HCT116 (cell line): Measurements from ENCODE around the gene ILDR1. TPM values are rescaled to one million over a fixed set of nuclear protein-coding genes. Genes with fewer than 3 reads are reported as not detected.

Source experiments
- ATAC-seq: fragments of 200-7000 bp; cut with Tn5 transposase; 2 replicates; pipeline ENCODE4 v1.9.1; 2020; ENCODE audit warnings: mild to moderate bottlenecking, moderate library complexity
- BruUV-seq: library from RNA; stranded (reverse); fragments of 400-500 nt; replicated peaks from 2 replicates; lab custom pipeline; 2021; lab: Mats Ljungman, UMichigan
- CTCF ChIA-PET: fragments of 300-600 bp; sonication (Branson Sonifier 250); formaldehyde crosslinking; loops from one replicate; lab custom pipeline; 2021; ENCODE audit warnings: antibody characterized with exemption; lab: Charles Lee
- POLR2A ChIA-PET: fragments of 300-600, 350-600 bp; sonication (Branson Sonifier 250); formaldehyde crosslinking; loops from one replicate; lab custom pipeline; 2021; ENCODE audit warnings: antibody characterized with exemption; lab: Charles Lee
- RAD21 ChIA-PET, 2 experiments: fragments of 300-600 bp; sonication (Branson Sonifier 250); formaldehyde crosslinking; loops; one replicate each; lab custom pipeline; 2023; ENCODE audit warnings: low total read pairs in 2 of 2; ENCODE audit not compliant: uncharacterized antibody in 2 of 2, unreplicated experiment in 2 of 2, low non-redundant PET in 1 of 2; lab: Charles Lee
- DNase-seq: peaks from one replicate; pipeline ENCODE4 v3.0.0-alpha.2; 2010; ENCODE audit warnings: low read depth, low spot score
- H2AFZ ChIP-seq: fragments of 200-600 bp; shearing (Covaris generic), sonication (generic); 2 replicates; pipeline ENCODE4 v1.6.1; 2017; ENCODE audit warnings: low read depth, mixed run types, mixed read lengths, antibody characterized with exemption, low read length; ENCODE audit not compliant: poor library complexity, severe bottlenecking
- H3K27ac ChIP-seq: 2 replicates; pipeline ENCODE4 v1.5.1; 2012; ENCODE audit warnings: low read depth, low read length
- H3K27me3 ChIP-seq: fragments of 200-600 bp; sonication (generic); 2 replicates; pipeline ENCODE4 v1.6.1; 2016; ENCODE audit warnings: mixed run types, low read length, mixed read lengths; ENCODE audit not compliant: insufficient read depth
- H3K36me3 ChIP-seq, 2 experiments: fragments of 200-500 bp in 1 of 2; fragments of 200-600 bp in 1 of 2; sonication (Bioruptor generic) in 1 of 2; sonication (generic) in 1 of 2; 2 replicates each; pipeline versions ENCODE4 v1.5.1 to v1.6.1; 2014 to 2016; ENCODE audit warnings: low read length in 2 of 2, inconsistent platforms in 1 of 2, mixed read lengths in 1 of 2, mixed run types in 1 of 2; ENCODE audit not compliant: insufficient read depth in 2 of 2, control insufficient read depth in 1 of 2
- H3K4me1 ChIP-seq, 2 experiments: fragments of 200-600 bp in 1 of 2; sonication (generic) in 1 of 2; 2 replicates each; pipeline versions ENCODE4 v1.5.1 to v1.6.1; 2012 to 2017; ENCODE audit warnings: low read length in 2 of 2, inconsistent platforms in 1 of 2, mild to moderate bottlenecking in 1 of 2, mixed read lengths in 1 of 2, mixed run types in 1 of 2, moderate library complexity in 1 of 2; ENCODE audit not compliant: insufficient read depth in 2 of 2, control insufficient read depth in 1 of 2
- H3K4me2 ChIP-seq: fragments of 200-600 bp; sonication (generic); 2 replicates; pipeline ENCODE4 v1.6.1; 2017; ENCODE audit warnings: mixed run types, low read length, mixed read lengths
- H3K4me3 ChIP-seq, 2 experiments: fragments of 200-600 bp in 1 of 2; sonication (generic) in 1 of 2; replicated peaks in 1 of 2; 2 replicates each; pipeline ENCODE4 v1.5.1; 2011 to 2016; ENCODE audit warnings: low read length in 2 of 2, control low read depth in 1 of 2, low read depth in 1 of 2, mild to moderate bottlenecking in 1 of 2, mixed read lengths in 1 of 2, mixed run types in 1 of 2
- H3K79me2 ChIP-seq: fragments of 200-600 bp; sonication (generic); 2 replicates; pipeline ENCODE4 v1.6.1; 2017; ENCODE audit warnings: mild to moderate bottlenecking, mixed run types, low read length, moderate library complexity, mixed read lengths; ENCODE audit not compliant: insufficient read depth
- H3K9ac ChIP-seq: fragments of 200-600 bp; sonication (generic); 2 replicates; pipeline ENCODE4 v1.6.1; 2016; ENCODE audit warnings: low read length, mixed read lengths
- H3K9me2 ChIP-seq: fragments of 200-600 bp; sonication (generic), shearing (Covaris generic); 2 replicates; pipeline ENCODE4 v1.6.1; 2017; ENCODE audit warnings: mixed run types, mild to moderate bottlenecking, moderate library complexity; ENCODE audit not compliant: insufficient read depth
- H3K9me3 ChIP-seq, 2 experiments: fragments of 200-500 bp in 1 of 2; fragments of 200-600 bp in 1 of 2; sonication (Bioruptor generic) in 1 of 2; sonication (generic) in 1 of 2; 2 replicates each; pipeline ENCODE4 v1.6.1; 2014 to 2017; ENCODE audit warnings: low read length in 2 of 2, mixed read lengths in 2 of 2, inconsistent platforms in 1 of 2, low read depth in 1 of 2, mild to moderate bottlenecking in 1 of 2, mixed run types in 1 of 2, moderate library complexity in 1 of 2; ENCODE audit not compliant: control insufficient read depth in 1 of 2, insufficient read depth in 1 of 2
- H4K20me1 ChIP-seq: fragments of 200-600 bp; sonication (generic), shearing (Covaris generic); 2 replicates; pipeline ENCODE4 v1.6.1; 2017; ENCODE audit warnings: mixed run types, mild to moderate bottlenecking, moderate library complexity; ENCODE audit not compliant: insufficient read depth
- CBX3 ChIP-seq: IDR thresholded peaks from 2 replicates; pipeline ENCODE4 v1.6.1; 2012; ENCODE audit warnings: low read depth
- FOSL1 ChIP-seq: IDR thresholded peaks from 2 replicates; pipeline ENCODE4 v1.6.1; 2012; ENCODE audit warnings: low read depth
- JUND ChIP-seq: IDR thresholded peaks from 2 replicates; pipeline ENCODE4 v1.6.1; 2012
- POLR2A ChIP-seq: IDR thresholded peaks from 2 replicates; pipeline ENCODE4 v1.7.0; 2011; ENCODE audit warnings: borderline replicate concordance; ENCODE audit not compliant: insufficient read depth, insufficient read length; ENCODE audit errors: extremely low read depth
- POLR2AphosphoS5 ChIP-seq: IDR thresholded peaks from 2 replicates; pipeline ENCODE4 v1.6.1; 2011; ENCODE audit warnings: mild to moderate bottlenecking, low read depth, low read length, moderate library complexity
- TCF7L2 ChIP-seq: IDR thresholded peaks from 2 replicates; pipeline ENCODE4 v1.7.0; 2011; ENCODE audit warnings: borderline replicate concordance, inconsistent platforms; ENCODE audit not compliant: insufficient read depth, insufficient read length; ENCODE audit errors: extremely low read depth
- ZNF274 ChIP-seq: fragments of 200-500 bp; sonication (Bioruptor generic); IDR thresholded peaks from 2 replicates; pipeline ENCODE4 v1.6.1; 2014; ENCODE audit warnings: mild to moderate bottlenecking, low read depth, low read length, inconsistent platforms
- intact Hi-C: fragments of 100-400 bp; cut with micrococcal nuclease; formaldehyde crosslinking; loops from 2 replicates; pipeline ENCODE4 v1.10.0; 2022
- total RNA-seq: library from RNA; stranded (reverse); gene quantifications from one replicate; pipeline ENCODE4 v1.2.1, GENCODE V29; 2021; ENCODE audit not compliant: unreplicated experiment
- TF ChIP-seq, protein P1 (sequence below): IDR thresholded peaks from 2 replicates; pipeline ENCODE4 v1.6.1; 2011; ENCODE audit warnings: mild to moderate bottlenecking, low read length, moderate library complexity; ENCODE audit not compliant: insufficient replicate concordance; ENCODE audit errors: extremely low read depth
- TF ChIP-seq, protein P2 (sequence below), 3 experiments: fragments of 200-600 bp in 1 of 3; sonication (generic) in 1 of 3; IDR thresholded peaks in 2 of 3; conservative IDR thresholded peaks in 1 of 3; 2 replicates each; pipeline ENCODE4 v1.5.1; 2012 to 2017; ENCODE audit warnings: low read depth in 2 of 3, low read length in 2 of 3, antibody characterized with exemption in 1 of 3, borderline replicate concordance in 1 of 3, control low read depth in 1 of 3, mild to moderate bottlenecking in 1 of 3, mixed read lengths in 1 of 3, mixed run types in 1 of 3, moderate library complexity in 1 of 3; ENCODE audit not compliant: insufficient read depth in 1 of 3

The ILDR1 gene
- total RNA-seq, 1 experiment from 2014 or later: 2.9 TPM

DNA sequence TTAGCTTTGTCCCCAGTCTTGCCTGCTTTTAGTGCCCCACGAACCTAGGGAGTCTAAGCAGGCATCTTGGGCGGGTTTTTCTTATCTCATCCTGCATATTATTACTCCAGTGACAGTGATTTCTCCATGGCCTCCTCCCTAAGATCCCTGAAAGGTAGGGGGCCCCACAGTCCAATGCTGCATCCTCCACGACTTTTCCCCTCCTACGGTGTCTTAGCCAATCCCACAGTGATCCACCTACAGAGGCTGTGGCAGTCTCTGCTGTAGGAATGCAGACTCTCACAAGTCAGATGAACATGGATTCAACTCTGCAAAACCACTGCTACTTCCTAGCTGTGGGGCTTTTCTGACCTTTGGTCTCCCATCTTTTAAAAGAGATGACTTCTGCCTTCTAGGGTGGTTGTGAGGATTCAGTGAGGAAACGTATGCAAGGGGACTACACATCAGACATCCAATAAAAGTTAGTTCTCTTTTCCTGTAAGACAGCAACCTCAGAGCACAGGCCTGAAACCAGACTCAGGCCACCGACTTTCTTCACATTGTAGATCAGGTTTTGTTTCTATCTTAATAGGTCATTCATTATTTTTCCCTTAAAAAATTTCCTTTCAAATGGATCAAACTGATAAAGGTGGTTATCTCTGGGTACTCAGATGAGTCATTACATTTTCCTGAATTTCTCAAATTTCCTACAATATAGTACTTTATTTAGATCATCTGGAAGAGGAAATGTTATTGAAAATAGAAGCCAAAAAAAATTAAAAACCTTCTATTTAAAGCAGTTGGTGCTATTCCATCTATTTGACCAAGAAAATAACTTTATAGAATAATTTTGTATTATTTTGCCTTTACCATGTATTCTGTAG lies 23.2 kb downstream of the ILDR1 start:
- no peak overlapping the region for H2AFZ ChIP-seq
- H3K4me3 ChIP-seq: no peak overlapping the region
- no TSS peak for BruUV-seq
- ChIA-PET CTCF (interaction anchor here (1.6 kb wide), 1 partner anchor 452 kb away, joined by 3 read pairs; no protein-coding TSS in a partner anchor), POLR2A (no interaction called here), RAD21 (no interaction called here)
- H3K9ac ChIP-seq: no peak overlapping the region
- no peak for DNase-seq
- intact Hi-C loops: loop anchor here (5.0 kb wide), 1 partner anchor 452 kb away; the partner anchor contains the start of gene POLQ
- H4K20me1 ChIP-seq: no peaks in the 10 kb centered on the region
- no peaks in the 10 kb centered on the region for H3K9me2 ChIP-seq
- no peaks in the 10 kb centered on the region for H3K79me2 ChIP-seq
- TF ChIP-seq POLR2AphosphoS5: no peak
- H3K27ac ChIP-seq: no peak overlapping the region
- no peaks in the 10 kb centered on the region for H3K9me3 ChIP-seq
- ATAC-seq: no peak
- H3K4me2 ChIP-seq: no peak overlapping the region
- H3K4me1 ChIP-seq: peaks cover 0 to 15% of the 10 kb centered on the region in 2 experiments; a peak in 3 of 4 replicates
- H3K36me3 ChIP-seq: no peaks in the 10 kb centered on the region
- no peaks in the 10 kb centered on the region for H3K27me3 ChIP-seq

DNA sequence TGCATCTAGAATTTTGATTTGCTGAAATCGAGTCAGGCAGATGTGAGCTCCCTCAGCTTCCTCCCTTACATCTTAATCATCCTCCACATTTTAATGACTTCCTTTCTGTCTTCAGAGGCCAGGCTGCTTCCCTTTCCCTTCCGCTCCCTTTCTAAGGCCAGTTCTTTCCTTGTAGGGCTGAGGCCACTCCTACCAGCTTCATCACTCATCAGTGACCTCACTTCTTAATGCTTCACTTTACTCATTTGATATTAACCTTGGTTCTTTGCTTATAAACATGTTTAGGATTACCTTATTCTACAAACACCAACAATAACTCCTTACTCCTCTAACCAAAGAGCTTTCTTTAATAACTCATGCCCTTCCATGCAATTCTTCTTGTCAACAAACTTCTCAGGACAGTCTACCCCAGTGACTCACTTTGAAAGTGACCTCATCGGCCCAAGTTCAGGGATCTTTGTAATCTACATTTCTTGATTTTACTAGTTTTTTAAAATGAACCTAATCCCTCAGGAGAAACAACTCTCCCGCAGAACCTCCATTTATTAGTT lies 23.9 kb downstream of the ILDR1 start:
- intact Hi-C loops: loop anchor here (5.0 kb wide), 1 partner anchor 451 kb away; the partner anchor contains the start of gene POLQ
- Histone ChIP-seq H2AFZ (no peak overlapping the region), H3K27me3 (no peaks in the 10 kb centered on the region), H3K79me2 (no peaks in the 10 kb centered on the region), H3K9ac (no peak overlapping the region), H3K4me1 (peaks cover 0 to 15% of the 10 kb centered on the region in 2 experiments; a peak in 3 of 4 replicates), H3K4me2 (no peak overlapping the region), H3K4me3 (no peak overlapping the region), H3K9me3 (no peaks in the 10 kb centered on the region)
- no peak for DNase-seq
- ChIA-PET RAD21 (no interaction called here), CTCF (interaction anchor here (1.6 kb wide), 1 partner anchor 451 kb away, joined by 3 read pairs; no protein-coding TSS in a partner anchor), POLR2A (no interaction called here)
- no TSS peak for BruUV-seq
- TF ChIP-seq TCF7L2: no peak
- no peak for TF ChIP-seq ZNF274
- TF ChIP-seq, protein P1, sequence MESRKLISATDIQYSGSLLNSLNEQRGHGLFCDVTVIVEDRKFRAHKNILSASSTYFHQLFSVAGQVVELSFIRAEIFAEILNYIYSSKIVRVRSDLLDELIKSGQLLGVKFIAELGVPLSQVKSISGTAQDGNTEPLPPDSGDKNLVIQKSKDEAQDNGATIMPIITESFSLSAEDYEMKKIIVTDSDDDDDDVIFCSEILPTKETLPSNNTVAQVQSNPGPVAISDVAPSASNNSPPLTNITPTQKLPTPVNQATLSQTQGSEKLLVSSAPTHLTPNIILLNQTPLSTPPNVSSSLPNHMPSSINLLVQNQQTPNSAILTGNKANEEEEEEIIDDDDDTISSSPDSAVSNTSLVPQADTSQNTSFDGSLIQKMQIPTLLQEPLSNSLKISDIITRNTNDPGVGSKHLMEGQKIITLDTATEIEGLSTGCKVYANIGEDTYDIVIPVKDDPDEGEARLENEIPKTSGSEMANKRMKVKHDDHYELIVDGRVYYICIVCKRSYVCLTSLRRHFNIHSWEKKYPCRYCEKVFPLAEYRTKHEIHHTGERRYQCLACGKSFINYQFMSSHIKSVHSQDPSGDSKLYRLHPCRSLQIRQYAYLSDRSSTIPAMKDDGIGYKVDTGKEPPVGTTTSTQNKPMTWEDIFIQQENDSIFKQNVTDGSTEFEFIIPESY: no peak
- TF ChIP-seq, protein P2, sequence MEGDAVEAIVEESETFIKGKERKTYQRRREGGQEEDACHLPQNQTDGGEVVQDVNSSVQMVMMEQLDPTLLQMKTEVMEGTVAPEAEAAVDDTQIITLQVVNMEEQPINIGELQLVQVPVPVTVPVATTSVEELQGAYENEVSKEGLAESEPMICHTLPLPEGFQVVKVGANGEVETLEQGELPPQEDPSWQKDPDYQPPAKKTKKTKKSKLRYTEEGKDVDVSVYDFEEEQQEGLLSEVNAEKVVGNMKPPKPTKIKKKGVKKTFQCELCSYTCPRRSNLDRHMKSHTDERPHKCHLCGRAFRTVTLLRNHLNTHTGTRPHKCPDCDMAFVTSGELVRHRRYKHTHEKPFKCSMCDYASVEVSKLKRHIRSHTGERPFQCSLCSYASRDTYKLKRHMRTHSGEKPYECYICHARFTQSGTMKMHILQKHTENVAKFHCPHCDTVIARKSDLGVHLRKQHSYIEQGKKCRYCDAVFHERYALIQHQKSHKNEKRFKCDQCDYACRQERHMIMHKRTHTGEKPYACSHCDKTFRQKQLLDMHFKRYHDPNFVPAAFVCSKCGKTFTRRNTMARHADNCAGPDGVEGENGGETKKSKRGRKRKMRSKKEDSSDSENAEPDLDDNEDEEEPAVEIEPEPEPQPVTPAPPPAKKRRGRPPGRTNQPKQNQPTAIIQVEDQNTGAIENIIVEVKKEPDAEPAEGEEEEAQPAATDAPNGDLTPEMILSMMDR (IDR thresholded peaks at IDR 0.05 in 2 of 3, conservative IDR thresholded peaks at IDR 0.05 in 1 of 3; ENCODE audit: borderline replicate concordance in 1 of 3, insufficient read depth in 1 of 3, low read depth in 2 of 3, low read length in 2 of 3): no peak
- no peak for TF ChIP-seq CBX3
- no peak for TF ChIP-seq FOSL1
- TF ChIP-seq POLR2A: no peak
- no peak for TF ChIP-seq JUND
- TF ChIP-seq, all 23 proteins: peak for 0
- Histone ChIP-seq H3K27ac (no peak overlapping the region), H3K9me2 (no peaks in the 10 kb centered on the region), H4K20me1 (no peaks in the 10 kb centered on the region), H3K36me3 (no peaks in the 10 kb centered on the region)
- no peak for ATAC-seq
